ENCODE data around the gene PLA2G1B. TPM values are rescaled to one million over a fixed set of nuclear protein-coding genes. Genes with fewer than 3 reads are reported as not detected.
A peak's percentile ranks its signal among the peaks of the same experiment; 100 is the strongest.

PLA2G1B gene
- total and polyA plus RNA-seq, 9 of the 15 experiments (the other 6 are each of a cell fraction or from before 2014, with no cell fraction given): 1.4 TPM; not detected in 8

- TF ChIP-seq ARID4B (CRISPR knock-in tag; IDR thresholded peaks at IDR 0.05) (peak; percentile 93), GATAD2B (IDR thresholded peaks at IDR 0.05; ENCODE audit: borderline replicate concordance) (no peak), HSF4 (CRISPR knock-in tag; IDR thresholded peaks at IDR 0.05; ENCODE audit: borderline replicate concordance) (no peak), ADNP (tag; IDR thresholded peaks at IDR 0.05) (no peak), PREB (CRISPR knock-in tag; IDR thresholded peaks at IDR 0.05) (no peak), NR2F6 (CRISPR knock-in tag; IDR thresholded peaks at IDR 0.05) (no peak), ZNF217 (CRISPR knock-in tag; IDR thresholded peaks at IDR 0.05) (no peak), BCOR (IDR thresholded peaks at IDR 0.05) (no peak; the same call in 1 of the 2 replicates), TBL1XR1 (IDR thresholded peaks at IDR 0.05; ENCODE audit: low read length in 2 of 2) (peak; percentile 24 to 59; a peak in 1 of 4 replicates), NFE2 (IDR thresholded peaks at IDR 0.05; ENCODE audit: low read depth) (0 out of 2 replicates have a peak, but pooled peaks have one; percentile 13), ZNF3 (CRISPR knock-in tag; IDR thresholded peaks at IDR 0.05) (no peak), ELF4 (CRISPR knock-in tag; IDR thresholded peaks at IDR 0.05) (no peak), ARID2 (IDR thresholded peaks at IDR 0.05) (0 out of 2 replicates have a peak, but pooled peaks have one; percentile 15), ZNF444 (CRISPR knock-in tag; IDR thresholded peaks at IDR 0.05) (no peak), PRPF4 (IDR thresholded peaks at IDR 0.05; ENCODE audit: insufficient read depth, low read depth, low read length, poor library complexity, severe bottlenecking) (no peak), RBM15 (IDR thresholded peaks at IDR 0.05; ENCODE audit: insufficient read depth, low read length) (no peak), TCF7 (IDR thresholded peaks at IDR 0.05; ENCODE audit: borderline replicate concordance) (no peak)
- TF ChIP-seq, protein P1, sequence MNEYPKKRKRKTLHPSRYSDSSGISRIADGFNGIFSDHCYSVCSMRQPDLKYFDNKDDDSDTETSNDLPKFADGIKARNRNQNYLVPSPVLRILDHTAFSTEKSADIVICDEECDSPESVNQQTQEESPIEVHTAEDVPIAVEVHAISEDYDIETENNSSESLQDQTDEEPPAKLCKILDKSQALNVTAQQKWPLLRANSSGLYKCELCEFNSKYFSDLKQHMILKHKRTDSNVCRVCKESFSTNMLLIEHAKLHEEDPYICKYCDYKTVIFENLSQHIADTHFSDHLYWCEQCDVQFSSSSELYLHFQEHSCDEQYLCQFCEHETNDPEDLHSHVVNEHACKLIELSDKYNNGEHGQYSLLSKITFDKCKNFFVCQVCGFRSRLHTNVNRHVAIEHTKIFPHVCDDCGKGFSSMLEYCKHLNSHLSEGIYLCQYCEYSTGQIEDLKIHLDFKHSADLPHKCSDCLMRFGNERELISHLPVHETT (CRISPR knock-in tag; conservative IDR thresholded peaks at IDR 0.05 in 1 of 2, IDR thresholded peaks at IDR 0.05 in 1 of 2): no peak; a peak in 2 of 4 replicates
- TF ChIP-seq, protein P2, sequence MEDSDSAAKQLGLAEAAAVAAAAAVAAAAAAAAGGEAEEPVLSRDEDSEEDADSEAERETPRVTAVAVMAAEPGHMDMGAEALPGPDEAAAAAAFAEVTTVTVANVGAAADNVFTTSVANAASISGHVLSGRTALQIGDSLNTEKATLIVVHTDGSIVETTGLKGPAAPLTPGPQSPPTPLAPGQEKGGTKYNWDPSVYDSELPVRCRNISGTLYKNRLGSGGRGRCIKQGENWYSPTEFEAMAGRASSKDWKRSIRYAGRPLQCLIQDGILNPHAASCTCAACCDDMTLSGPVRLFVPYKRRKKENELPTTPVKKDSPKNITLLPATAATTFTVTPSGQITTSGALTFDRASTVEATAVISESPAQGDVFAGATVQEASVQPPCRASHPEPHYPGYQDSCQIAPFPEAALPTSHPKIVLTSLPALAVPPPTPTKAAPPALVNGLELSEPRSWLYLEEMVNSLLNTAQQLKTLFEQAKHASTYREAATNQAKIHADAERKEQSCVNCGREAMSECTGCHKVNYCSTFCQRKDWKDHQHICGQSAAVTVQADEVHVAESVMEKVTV (CRISPR knock-in tag; IDR thresholded peaks at IDR 0.05): no peak
Measured at GRCh38 chr12:120317224-120318105, 10.1 kb downstream of the PLA2G1B start (continued).

Data from K562 (cell line).